MM.1S (cell line): ENCODE measurements around the gene PPP1R37.
A peak's percentile ranks its signal among the peaks of the same experiment; 100 is the strongest.

Source experiments
- DNase-seq: peaks from one replicate; pipeline ENCODE4 v3.0.0-alpha.2; 2015
- H2AFZ ChIP-seq: fragments of 300-600 bp; sonication (generic); 2 replicates; pipeline ENCODE4 v1.6.0; 2016; ENCODE audit warnings: antibody characterized with exemption, low read length
- H3F3A ChIP-seq: fragments of 300-600 bp; sonication (generic); 2 replicates; pipeline ENCODE4 v1.6.1; 2016; ENCODE audit warnings: mild to moderate bottlenecking, antibody characterized with exemption, low read length, moderate library complexity, mixed read lengths; ENCODE audit not compliant: insufficient read depth
- H3K27ac ChIP-seq: fragments of 300-600 bp; sonication (generic); 2 replicates; pipeline ENCODE4 v1.5.1; 2016; ENCODE audit warnings: mild to moderate bottlenecking, low read length
- H3K27me3 ChIP-seq: fragments of 300-600 bp; sonication (generic); replicated peaks from 2 replicates; pipeline ENCODE4 v1.6.0; 2016; ENCODE audit warnings: low read length; ENCODE audit not compliant: insufficient read depth
- H3K36me3 ChIP-seq: fragments of 300-600 bp; sonication (generic); replicated peaks from 2 replicates; pipeline ENCODE4 v1.6.1; 2016; ENCODE audit warnings: mild to moderate bottlenecking, low read length, mixed read lengths; ENCODE audit not compliant: insufficient read depth
- H3K4me1 ChIP-seq: fragments of 300-600 bp; sonication (generic); 2 replicates; pipeline ENCODE4 v1.6.1; 2016; ENCODE audit warnings: low read length, mixed read lengths
- H3K4me2 ChIP-seq: fragments of 300-600 bp; sonication (generic); 2 replicates; pipeline ENCODE4 v1.6.0; 2016; ENCODE audit warnings: low read depth, low read length
- H3K4me3 ChIP-seq: fragments of 300-600 bp; sonication (generic); 2 replicates; pipeline ENCODE4 v1.5.1; 2016; ENCODE audit warnings: low read length, mixed read lengths
- H3K79me2 ChIP-seq: fragments of 300-600 bp; sonication (generic); 2 replicates; pipeline ENCODE4 v1.6.1; 2016; ENCODE audit warnings: mixed run types, low read length, mixed read lengths
- H3K9ac ChIP-seq: fragments of 300-600 bp; sonication (generic); 2 replicates; pipeline ENCODE4 v1.6.1; 2016; ENCODE audit warnings: low read length, mixed read lengths
- H3K9me2 ChIP-seq: fragments of 300-600 bp; sonication (generic); replicated peaks from 2 replicates; pipeline ENCODE4 v1.6.1; 2016; ENCODE audit warnings: mild to moderate bottlenecking, low read length, mixed read lengths; ENCODE audit not compliant: insufficient read depth
- H3K9me3 ChIP-seq: fragments of 300-600 bp; sonication (generic); replicated peaks from 2 replicates; pipeline ENCODE4 v1.6.1; 2016; ENCODE audit warnings: mild to moderate bottlenecking, low read length, mixed read lengths; ENCODE audit not compliant: insufficient read depth
- H4K20me1 ChIP-seq: fragments of 300-600 bp; sonication (generic); 2 replicates; pipeline ENCODE4 v1.6.1; 2016; ENCODE audit warnings: mild to moderate bottlenecking, low read length, moderate library complexity, mixed read lengths; ENCODE audit not compliant: insufficient read depth
- CTCF ChIP-seq: fragments of 300-600 bp; sonication (generic); IDR thresholded peaks from 2 replicates; pipeline ENCODE4 v1.5.1; 2016; ENCODE audit warnings: antibody characterized with exemption, low read length, mixed read lengths
- EZH2 ChIP-seq: fragments of 300-600 bp; sonication (generic); optimal IDR thresholded peaks from 2 replicates; pipeline ENCODE3; 2017; ENCODE audit warnings: low read depth, mild to moderate bottlenecking, antibody characterized with exemption, low read length, mixed read lengths
- EZH2phosphoT487 ChIP-seq: fragments of 300-600 bp; sonication (generic); IDR thresholded peaks from 2 replicates; pipeline ENCODE4 v1.6.1; 2018; ENCODE audit warnings: antibody characterized with exemption, low read length

Gene PPP1R37

GRCh38 chr19:45100846-45101252 lies 7.9 kb downstream of the PPP1R37 start:
- Histone ChIP-seq H3K9me3 (no peaks in the 10 kb centered on the region), H3K36me3 (no peaks in the 10 kb centered on the region), H3K9me2 (no peaks in the 10 kb centered on the region), H3K79me2 (peaks cover 100% of the 10 kb centered on the region), H3K4me1 (peaks cover 30% of the 10 kb centered on the region), H3K4me3 (no peak overlapping the region), H3K27ac (no peak overlapping the region), H3K27me3 (no peaks in the 10 kb centered on the region), H3K4me2 (no peak overlapping the region), H4K20me1 (peaks cover 12% of the 10 kb centered on the region; the same call in 1 of the 2 replicates), H3K9ac (no peak overlapping the region), H2AFZ (no peak overlapping the region), H3F3A (peaks cover 7% of the 10 kb centered on the region; the same call in 1 of the 2 replicates)
- no peak for DNase-seq
- TF ChIP-seq EZH2phosphoT487 (no peak), EZH2 (no peak), CTCF (no peak)

GRCh38 chr19:45101806-45102205 lies 8.8 kb downstream of the PPP1R37 start:
- Histone ChIP-seq H3K9me2 (no peaks in the 10 kb centered on the region), H2AFZ (no peak overlapping the region), H4K20me1 (peaks cover 12% of the 10 kb centered on the region; the same call in 1 of the 2 replicates), H3K27ac (no peak overlapping the region), H3F3A (peaks cover 7% of the 10 kb centered on the region; the same call in 1 of the 2 replicates), H3K27me3 (no peaks in the 10 kb centered on the region), H3K4me2 (no peak overlapping the region), H3K4me3 (no peak overlapping the region), H3K36me3 (no peaks in the 10 kb centered on the region), H3K9ac (no peak overlapping the region), H3K79me2 (peaks cover 100% of the 10 kb centered on the region), H3K9me3 (no peaks in the 10 kb centered on the region), H3K4me1 (peaks cover 30% of the 10 kb centered on the region)
- TF ChIP-seq EZH2phosphoT487 (no peak), EZH2 (no peak), CTCF (no peak)
- DNase-seq: no peak

- Histone ChIP-seq H3K79me2 (peaks cover 100% of the 10 kb centered on the region), H3K36me3 (no peaks in the 10 kb centered on the region), H3K9ac (no peak overlapping the region), H3K27me3 (no peaks in the 10 kb centered on the region), H3K4me3 (no peak overlapping the region), H3K27ac (no peak overlapping the region; the same call in 1 of the 2 replicates), H3K4me1 (peaks cover 30% of the 10 kb centered on the region), H2AFZ (no peak overlapping the region), H3F3A (peaks cover 7% of the 10 kb centered on the region; the same call in 1 of the 2 replicates), H3K9me3 (no peaks in the 10 kb centered on the region), H4K20me1 (peaks cover 12% of the 10 kb centered on the region; the same call in 1 of the 2 replicates), H3K9me2 (no peaks in the 10 kb centered on the region), H3K4me2 (peak overlapping the region; percentile 43; the same call in 1 of the 2 replicates)
- no peak for DNase-seq
- TF ChIP-seq EZH2phosphoT487 (no peak), CTCF (no peak), EZH2 (no peak)
These were observed 9.5 kb downstream of the PPP1R37 start for GRCh38 chr19:45102481-45102880.
